ENCODE measurements around the gene PLD4. TPM values are rescaled to one million over a fixed set of nuclear protein-coding genes. Genes with fewer than 3 reads are reported as not detected.
A peak's percentile ranks its signal among the peaks of the same experiment; 100 is the strongest.

Gene PLD4
- total RNA-seq, 1 donor from 2014 or later: 0.05 TPM

GRCh38 chr14:104935026-104935650, 10.5 kb downstream of the PLD4 start:
- Mint-ChIP-seq H3K4me1 (ENCODE audit: low read depth) (peaks cover 2% of the 10 kb centered on the region), H3K27me3 (peaks cover 74% of the 10 kb centered on the region), H3K36me3 (ENCODE audit: insufficient read depth) (no peaks in the 10 kb centered on the region), H3K27ac (no peak overlapping the region), H3K9me3 (ENCODE audit: low read depth) (no peaks in the 10 kb centered on the region), H3K4me3 (ENCODE audit: low read depth) (peak overlapping the region; percentile 9)
- no peak for DNase-seq (ENCODE audit: low spot score, unreplicated experiment)
- TF ChIP-seq CTCF (IDR thresholded peaks at IDR 0.05; ENCODE audit: unreplicated experiment): no peak

- DNase-seq (ENCODE audit: low spot score, unreplicated experiment): no peak
- H3K36me3 Mint-ChIP-seq (ENCODE audit: insufficient read depth): no peaks in the 10 kb centered on the region
- no peaks in the 10 kb centered on the region for H3K9me3 Mint-ChIP-seq (ENCODE audit: low read depth)
- peaks cover 78% of the 10 kb centered on the region for H3K27me3 Mint-ChIP-seq
- TF ChIP-seq CTCF (IDR thresholded peaks at IDR 0.05; ENCODE audit: unreplicated experiment): no peak
- H3K27ac Mint-ChIP-seq: no peak overlapping the region
- peaks cover 2% of the 10 kb centered on the region for H3K4me1 Mint-ChIP-seq (ENCODE audit: low read depth)
- H3K4me3 Mint-ChIP-seq (ENCODE audit: low read depth): no peak overlapping the region
Measured at GRCh38 chr14:104935955-104936354, 11.3 kb downstream of the PLD4 start.

- no peak overlapping the region for H3K27ac Mint-ChIP-seq
- no peak for TF ChIP-seq CTCF (IDR thresholded peaks at IDR 0.05; ENCODE audit: unreplicated experiment)
- no peak for DNase-seq (ENCODE audit: low spot score, unreplicated experiment)
- peaks cover 74% of the 10 kb centered on the region for H3K27me3 Mint-ChIP-seq
- H3K36me3 Mint-ChIP-seq (ENCODE audit: insufficient read depth): no peaks in the 10 kb centered on the region
- no peaks in the 10 kb centered on the region for H3K9me3 Mint-ChIP-seq (ENCODE audit: low read depth)
- peaks cover 2% of the 10 kb centered on the region for H3K4me1 Mint-ChIP-seq (ENCODE audit: low read depth)
- H3K4me3 Mint-ChIP-seq (ENCODE audit: low read depth): no peak overlapping the region
Measured at GRCh38 chr14:104936361-104937155, 11.9 kb downstream of the PLD4 start.

- no peaks in the 10 kb centered on the region for H3K9me3 Mint-ChIP-seq (ENCODE audit: low read depth)
- H3K4me1 Mint-ChIP-seq (ENCODE audit: low read depth): peaks cover 2% of the 10 kb centered on the region
- DNase-seq (ENCODE audit: low spot score, unreplicated experiment): no peak
- peaks cover 71% of the 10 kb centered on the region for H3K27me3 Mint-ChIP-seq
- H3K4me3 Mint-ChIP-seq (ENCODE audit: low read depth): no peak overlapping the region
- no peaks in the 10 kb centered on the region for H3K36me3 Mint-ChIP-seq (ENCODE audit: insufficient read depth)
- no peak overlapping the region for H3K27ac Mint-ChIP-seq
- TF ChIP-seq CTCF (IDR thresholded peaks at IDR 0.05; ENCODE audit: unreplicated experiment): no peak
Measured at GRCh38 chr14:104937161-104937560, 12.5 kb downstream of the PLD4 start.

GRCh38 chr14:104937694-104938365, 13.2 kb downstream of the PLD4 start:
- Mint-ChIP-seq H3K4me1 (ENCODE audit: low read depth) (peaks cover 2% of the 10 kb centered on the region), H3K27ac (no peak overlapping the region), H3K27me3 (peaks cover 68% of the 10 kb centered on the region), H3K9me3 (ENCODE audit: low read depth) (no peaks in the 10 kb centered on the region), H3K4me3 (ENCODE audit: low read depth) (no peak overlapping the region), H3K36me3 (ENCODE audit: insufficient read depth) (no peaks in the 10 kb centered on the region)
- DNase-seq (ENCODE audit: low spot score, unreplicated experiment): no peak
- no peak for TF ChIP-seq CTCF (IDR thresholded peaks at IDR 0.05; ENCODE audit: unreplicated experiment)
